ENCODE measurements around the gene SHMT1.

GRCh38 chr17:18323007-18323406, 40.3 kb downstream of the SHMT1 start:
- TF ChIP-seq, protein P1, sequence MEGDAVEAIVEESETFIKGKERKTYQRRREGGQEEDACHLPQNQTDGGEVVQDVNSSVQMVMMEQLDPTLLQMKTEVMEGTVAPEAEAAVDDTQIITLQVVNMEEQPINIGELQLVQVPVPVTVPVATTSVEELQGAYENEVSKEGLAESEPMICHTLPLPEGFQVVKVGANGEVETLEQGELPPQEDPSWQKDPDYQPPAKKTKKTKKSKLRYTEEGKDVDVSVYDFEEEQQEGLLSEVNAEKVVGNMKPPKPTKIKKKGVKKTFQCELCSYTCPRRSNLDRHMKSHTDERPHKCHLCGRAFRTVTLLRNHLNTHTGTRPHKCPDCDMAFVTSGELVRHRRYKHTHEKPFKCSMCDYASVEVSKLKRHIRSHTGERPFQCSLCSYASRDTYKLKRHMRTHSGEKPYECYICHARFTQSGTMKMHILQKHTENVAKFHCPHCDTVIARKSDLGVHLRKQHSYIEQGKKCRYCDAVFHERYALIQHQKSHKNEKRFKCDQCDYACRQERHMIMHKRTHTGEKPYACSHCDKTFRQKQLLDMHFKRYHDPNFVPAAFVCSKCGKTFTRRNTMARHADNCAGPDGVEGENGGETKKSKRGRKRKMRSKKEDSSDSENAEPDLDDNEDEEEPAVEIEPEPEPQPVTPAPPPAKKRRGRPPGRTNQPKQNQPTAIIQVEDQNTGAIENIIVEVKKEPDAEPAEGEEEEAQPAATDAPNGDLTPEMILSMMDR (conservative IDR thresholded peaks at IDR 0.05 in 1 of 2, IDR thresholded peaks at IDR 0.05 in 1 of 2; ENCODE audit: low read depth in 1 of 2, low read length in 2 of 2), result no peak
- TF ChIP-seq EZH2 (IDR thresholded peaks at IDR 0.05; ENCODE audit: low read length, missing control alignments), result no peak
